Sigmoid colon (tissue), 7 donors: ENCODE measurements around the gene BEST1. TPM values are rescaled to one million over a fixed set of nuclear protein-coding genes. Genes with fewer than 3 reads are reported as not detected.

Experiments
- DNase-seq: peaks from one replicate; pipeline ENCODE4 v3.0.0-alpha.2; 2019
- H3K27ac ChIP-seq, 4 donors: fragments of 200-600 bp; sonication (generic); one replicate each; pipeline ENCODE4 v1.5.1; 2016 to 2019; ENCODE audit warnings: mild to moderate bottlenecking in 1 of 4
- H3K27me3 ChIP-seq, 3 donors: fragments of 200-600 bp; sonication (generic); one replicate each; pipeline ENCODE4 v1.5.1; 2019; ENCODE audit warnings: mild to moderate bottlenecking in 1 of 3
- H3K36me3 ChIP-seq, 4 donors: fragments of 200-600 bp; sonication (generic); one replicate each; pipeline ENCODE4 v1.5.1; 2016 to 2019
- H3K4me1 ChIP-seq, 4 donors: fragments of 200-600 bp; sonication (generic); one replicate each; pipeline ENCODE4 v1.5.1; 2017 to 2019
- H3K4me3 ChIP-seq, 4 donors: fragments of 200-600 bp; sonication (generic); one replicate each; pipeline ENCODE4 v1.5.1; 2017 to 2019; ENCODE audit warnings: mild to moderate bottlenecking in 2 of 4, moderate library complexity in 1 of 4
- H3K9me3 ChIP-seq, 4 donors: fragments of 200-600 bp in 3 of 4; sonication (generic) in 3 of 4; one replicate each; pipeline versions ENCODE4 v1.5.1 to v1.6.1; 2013 to 2019
- EP300 ChIP-seq, 4 donors: sonication (generic); formaldehyde crosslinking; IDR thresholded peaks; one replicate each; pipeline ENCODE4 v1.6.1; 2017; ENCODE audit warnings: antibody characterized with exemption in 4 of 4
- POLR2A ChIP-seq, 2 donors: fragments of 450-650 bp; IDR thresholded peaks; one replicate each; pipeline ENCODE4 v1.6.1; 2016; ENCODE audit warnings: antibody characterized with exemption in 2 of 2, mild to moderate bottlenecking in 2 of 2, moderate library complexity in 2 of 2
- POLR2AphosphoS5 ChIP-seq, 4 donors: sonication (generic); formaldehyde crosslinking; IDR thresholded peaks; one replicate each; pipeline ENCODE4 v1.6.1; 2017; ENCODE audit warnings: antibody characterized with exemption in 4 of 4
- WGBS, 2 donors: extraction: QIAGEN DNeasy Blood & Tissue Kit; methylation state at CpG; one replicate each; pipeline ENCODE4 v1.1.7; 2013; 5-methylcytosine and 5-hydroxymethylcytosine counted together
- intact Hi-C: fragments of 100-400 bp; cut with DNase I; formaldehyde crosslinking; loops from one replicate; pipeline ENCODE4 v1.15.1; 2023
- polyA plus RNA-seq, 3 donors: library from polyadenylated mRNA; stranded (reverse); fragments of 200-250 nt; gene quantifications; one replicate each; pipeline ENCODE4 v1.2.3, GENCODE V29; 2013
- small RNA-seq, 3 donors: library from RNA; depleted of rRNA; stranded (forward); fragments of <200 nt; gene quantifications; one replicate each; pipeline ENCODE3, GENCODE V24; 2016
- total RNA-seq, 4 donors: library from RNA; depleted of rRNA; stranded (reverse); fragments of >200 nt; gene quantifications; one replicate each; pipeline ENCODE4 v1.1.0, GENCODE V29; 2016
- TF ChIP-seq, protein P1 (sequence below), 4 experiments: fragments of 450-650 bp in 3 of 4; fragments of 200-600 bp in 1 of 4; IDR thresholded peaks; one replicate each; pipeline ENCODE4 v1.5.1; 2016 to 2019; ENCODE audit warnings: antibody characterized with exemption in 4 of 4, mild to moderate bottlenecking in 3 of 4, moderate library complexity in 2 of 4
- donor health status: healthy with polysubstance abuse.
- donor health status: Bipolar disorder and iron deficiency.
- donor health status: healthy.

The BEST1 gene
- total and polyA plus RNA-seq, 7 donors: 0.83 to 9.6 (median 4.3) TPM

DNA sequence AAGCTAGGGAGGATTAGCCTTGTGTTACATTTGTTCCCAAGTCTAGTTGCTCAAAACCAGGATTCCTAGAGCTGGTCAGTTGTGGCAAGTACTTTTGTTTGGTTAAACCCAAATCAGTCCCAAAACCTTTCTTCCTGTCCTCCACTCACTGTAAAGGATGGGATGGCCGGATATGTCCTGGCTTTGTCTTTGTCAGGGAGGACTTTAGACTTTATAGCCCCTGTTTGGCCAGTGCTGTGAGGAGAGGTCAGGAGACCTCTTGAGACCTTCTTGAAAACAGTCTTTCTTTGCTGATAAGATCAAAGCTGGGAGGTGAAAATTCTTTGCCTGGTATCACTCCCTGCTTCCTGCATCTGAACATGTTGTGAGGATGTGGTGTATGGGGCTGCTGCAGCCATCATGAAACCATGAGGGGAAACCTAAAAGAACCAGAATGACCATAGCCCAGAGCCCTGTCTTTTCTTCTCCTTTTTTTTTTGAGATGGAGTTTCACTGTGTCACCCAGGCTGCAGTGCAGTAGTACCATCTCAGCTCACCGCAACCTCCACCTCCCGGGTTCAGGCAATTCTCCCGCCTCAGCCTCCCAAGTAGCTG, 60.9 kb downstream of the BEST1 start:
- H3K27ac ChIP-seq: no peak overlapping the region
- no peaks in the 10 kb centered on the region for H3K27me3 ChIP-seq
- 82 to 99% methylated on average over 4 of the region's 4 CpGs for WGBS, 2 donors
- no peak for DNase-seq
- no peaks in the 10 kb centered on the region for H3K9me3 ChIP-seq
- intact Hi-C loops: no loop called here
- H3K4me3 ChIP-seq: no peak overlapping the region
- no peaks in the 10 kb centered on the region for H3K36me3 ChIP-seq
- no peaks in the 10 kb centered on the region for H3K4me1 ChIP-seq
- TF ChIP-seq POLR2AphosphoS5 (IDR thresholded peaks at IDR 0.05): no peak
- TF ChIP-seq, protein P1, sequence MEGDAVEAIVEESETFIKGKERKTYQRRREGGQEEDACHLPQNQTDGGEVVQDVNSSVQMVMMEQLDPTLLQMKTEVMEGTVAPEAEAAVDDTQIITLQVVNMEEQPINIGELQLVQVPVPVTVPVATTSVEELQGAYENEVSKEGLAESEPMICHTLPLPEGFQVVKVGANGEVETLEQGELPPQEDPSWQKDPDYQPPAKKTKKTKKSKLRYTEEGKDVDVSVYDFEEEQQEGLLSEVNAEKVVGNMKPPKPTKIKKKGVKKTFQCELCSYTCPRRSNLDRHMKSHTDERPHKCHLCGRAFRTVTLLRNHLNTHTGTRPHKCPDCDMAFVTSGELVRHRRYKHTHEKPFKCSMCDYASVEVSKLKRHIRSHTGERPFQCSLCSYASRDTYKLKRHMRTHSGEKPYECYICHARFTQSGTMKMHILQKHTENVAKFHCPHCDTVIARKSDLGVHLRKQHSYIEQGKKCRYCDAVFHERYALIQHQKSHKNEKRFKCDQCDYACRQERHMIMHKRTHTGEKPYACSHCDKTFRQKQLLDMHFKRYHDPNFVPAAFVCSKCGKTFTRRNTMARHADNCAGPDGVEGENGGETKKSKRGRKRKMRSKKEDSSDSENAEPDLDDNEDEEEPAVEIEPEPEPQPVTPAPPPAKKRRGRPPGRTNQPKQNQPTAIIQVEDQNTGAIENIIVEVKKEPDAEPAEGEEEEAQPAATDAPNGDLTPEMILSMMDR (IDR thresholded peaks at IDR 0.05): no peak
- TF ChIP-seq EP300 (IDR thresholded peaks at IDR 0.05): no peak
- no peak for TF ChIP-seq POLR2A (IDR thresholded peaks at IDR 0.05)

GRCh38 chr11:62011881-62012280, 61.7 kb downstream of the BEST1 start:
- no peaks in the 10 kb centered on the region for H3K36me3 ChIP-seq
- no peak for DNase-seq
- WGBS, 2 donors: 94 to 96% methylated on average over 9 of the region's 9 CpGs
- no peak for TF ChIP-seq POLR2AphosphoS5 (IDR thresholded peaks at IDR 0.05)
- TF ChIP-seq EP300 (IDR thresholded peaks at IDR 0.05): no peak
- TF ChIP-seq, protein P1 (IDR thresholded peaks at IDR 0.05): no peak
- TF ChIP-seq POLR2A (IDR thresholded peaks at IDR 0.05): no peak
- H3K4me1 ChIP-seq: no peaks in the 10 kb centered on the region
- H3K4me3 ChIP-seq: no peak overlapping the region
- no peaks in the 10 kb centered on the region for H3K27me3 ChIP-seq
- no peak overlapping the region for H3K27ac ChIP-seq
- no peaks in the 10 kb centered on the region for H3K9me3 ChIP-seq
- intact Hi-C loops: no loop called here

DNA sequence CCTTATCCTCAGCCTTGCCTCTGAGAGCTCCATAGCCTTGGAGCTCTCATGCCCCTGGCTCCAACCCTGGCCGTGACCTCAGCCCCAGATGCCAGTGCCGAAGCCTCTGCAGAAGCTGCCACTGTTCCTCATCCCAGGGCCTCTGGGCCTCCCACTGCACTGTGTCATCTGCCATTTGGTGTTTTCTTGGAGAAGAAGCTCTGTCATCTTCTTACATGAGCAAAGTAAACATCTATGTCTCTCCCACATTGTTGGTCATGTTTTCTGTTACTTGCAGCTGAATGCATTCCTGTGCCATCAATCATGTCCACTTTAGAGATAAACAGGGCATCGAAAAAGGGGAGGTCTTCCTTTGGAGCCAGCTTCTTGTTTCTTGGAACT, 62.3 kb downstream of the BEST1 start:
- Histone ChIP-seq H3K27ac (no peak overlapping the region), H3K36me3 (no peaks in the 10 kb centered on the region), H3K4me1 (no peaks in the 10 kb centered on the region), H3K4me3 (no peak overlapping the region), H3K9me3 (no peaks in the 10 kb centered on the region), H3K27me3 (no peaks in the 10 kb centered on the region)
- DNase-seq: no peak
- intact Hi-C loops: no loop called here
- TF ChIP-seq, protein P1 (IDR thresholded peaks at IDR 0.05): no peak
- no peak for TF ChIP-seq POLR2AphosphoS5 (IDR thresholded peaks at IDR 0.05)
- no peak for TF ChIP-seq POLR2A (IDR thresholded peaks at IDR 0.05)
- no peak for TF ChIP-seq EP300 (IDR thresholded peaks at IDR 0.05)
- 88 to 92% methylated on average over 3 of the region's 3 CpGs for WGBS, 2 donors

DNA sequence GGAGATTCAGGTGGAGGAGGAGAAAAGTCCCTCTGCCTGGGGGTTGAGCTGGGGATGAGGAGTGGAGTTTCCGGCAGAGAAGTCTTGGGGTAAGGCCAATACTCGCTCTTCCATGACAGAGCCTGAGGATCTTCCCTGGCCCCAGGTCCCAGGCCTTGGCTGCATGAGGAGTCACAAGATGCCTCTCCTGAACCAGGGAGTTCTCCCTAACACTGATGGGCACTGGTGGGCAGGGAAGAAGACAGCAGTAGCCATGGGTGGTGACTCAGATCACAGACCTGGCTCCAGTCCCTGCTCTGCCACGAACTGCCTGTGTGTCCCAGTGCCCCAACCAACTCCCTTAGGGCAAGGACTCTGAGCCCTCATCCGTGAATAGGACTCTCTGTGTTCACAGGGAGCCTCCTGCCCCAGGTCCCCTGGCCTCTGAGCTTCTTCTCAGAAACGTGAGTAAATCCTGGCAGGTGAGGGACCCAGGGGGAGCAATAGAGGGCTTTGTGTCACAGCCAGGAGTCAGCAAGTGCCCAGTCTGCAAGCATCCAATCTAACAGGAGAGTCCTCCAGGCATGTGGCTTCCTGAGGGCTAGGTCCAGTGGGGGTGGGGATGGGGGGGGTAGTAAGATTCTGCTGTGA, 62.8 kb downstream of the BEST1 start:
- no peak for TF ChIP-seq POLR2A (IDR thresholded peaks at IDR 0.05)
- TF ChIP-seq EP300 (IDR thresholded peaks at IDR 0.05): no peak
- no peak for TF ChIP-seq POLR2AphosphoS5 (IDR thresholded peaks at IDR 0.05)
- TF ChIP-seq, protein P1 (IDR thresholded peaks at IDR 0.05): no peak
- H3K36me3 ChIP-seq: no peaks in the 10 kb centered on the region
- no peak overlapping the region for H3K4me3 ChIP-seq
- H3K27ac ChIP-seq: peak overlapping the region in 1 of 4 donors; percentile 23
- intact Hi-C loops: no loop called here
- WGBS, 2 donors: 55 to 75% methylated on average over 5 of the region's 5 CpGs
- H3K27me3 ChIP-seq: no peaks in the 10 kb centered on the region
- no peaks in the 10 kb centered on the region for H3K9me3 ChIP-seq
- DNase-seq: no peak
- no peaks in the 10 kb centered on the region for H3K4me1 ChIP-seq

Small RNAs within 50 kb of the gene (small RNA-seq; reads per million reads assigned to genes)
- gene RNU6-1243P: 0 reads per million in 3 donors

Other genes with a start within 250 kb of the BEST1 start
- under 1 TPM; under 0.01 to 0.83 (median 0.60) TPM for gene MYRF, start 197.7 kb upstream of the BEST1 start, total RNA-seq
- 1 to 10 TPM in 2 of 3 donors, under 1 TPM in 1; 0.46 to 6.4 (median 1.8) TPM for gene MYRF, start 197.7 kb upstream of the BEST1 start, polyA plus RNA-seq
- 10 to 100 TPM; 39.9 to 64.7 (median 57.4) TPM for gene TMEM258, start 157.8 kb upstream of the BEST1 start, total RNA-seq
- gene TMEM258, start 157.8 kb upstream of the BEST1 start, polyA plus RNA-seq: 100 to 1,000 TPM; 139 to 224 (median 148) TPM
- gene FEN1, start 157.4 kb upstream of the BEST1 start, total RNA-seq: 1 to 10 TPM; 5.3 to 8.0 (median 7.0) TPM
- gene FEN1, start 157.4 kb upstream of the BEST1 start, polyA plus RNA-seq: 10 to 100 TPM in 2 of 3 donors, 1 to 10 TPM in 1; 4.2 to 39.1 (median 11.3) TPM
- 10 to 100 TPM; 11.8 to 17.7 (median 16.6) TPM for gene FADS1, start 133.3 kb upstream of the BEST1 start, total RNA-seq
- 10 to 100 TPM in 1 of 3 donors, 1 to 10 TPM in 2; 1.2 to 12.6 (median 2.1) TPM for gene FADS1, start 133.3 kb upstream of the BEST1 start, polyA plus RNA-seq
- 10 to 100 TPM in 3 of 4 donors, 1 to 10 TPM in 1; 4.1 to 45.4 (median 25.5) TPM for gene FADS2, start 122.1 kb upstream of the BEST1 start, total RNA-seq
- 10 to 100 TPM in 1 of 3 donors, 1 to 10 TPM in 2; 3.6 to 50.2 (median 3.7) TPM for gene FADS2, start 122.1 kb upstream of the BEST1 start, polyA plus RNA-seq
- 10 to 100 TPM; 21.1 to 57.9 (median 37.5) TPM for gene FADS3, start 58.8 kb upstream of the BEST1 start, total RNA-seq
- 10 to 100 TPM in 1 of 3 donors, 1 to 10 TPM in 2; 1.4 to 21.5 (median 3.0) TPM for gene FADS3, start 58.8 kb upstream of the BEST1 start, polyA plus RNA-seq
- 10 to 100 TPM; 12.1 to 23.7 (median 19.6) TPM for gene RAB3IL1, start 32.8 kb upstream of the BEST1 start, total RNA-seq
- 10 to 100 TPM in 1 of 3 donors, 1 to 10 TPM in 2; 5.1 to 21.6 (median 7.0) TPM for gene RAB3IL1, start 32.8 kb upstream of the BEST1 start, polyA plus RNA-seq
- 1,000 to 10,000 TPM; 1,709 to 2,375 (median 1,954) TPM for gene FTH1, start 17.3 kb downstream of the BEST1 start, total RNA-seq
- over 10,000 TPM in 2 of 3 donors, 1,000 to 10,000 TPM in 1; 6,007 to 20,022 (median 13,142) TPM for gene FTH1, start 17.3 kb downstream of the BEST1 start, polyA plus RNA-seq
- 10 to 100 TPM in 1 of 4 donors, 1 to 10 TPM in 3; 5.4 to 25.3 (median 8.9) TPM for gene INCENP, start 173.7 kb downstream of the BEST1 start, total RNA-seq
- 10 to 100 TPM in 1 of 3 donors, 1 to 10 TPM in 2; 4.2 to 21.6 (median 5.3) TPM for gene INCENP, start 173.7 kb downstream of the BEST1 start, polyA plus RNA-seq
- gene SCGB1D1, start 239.9 kb downstream of the BEST1 start, total RNA-seq: not detected
- gene SCGB1D1, start 239.9 kb downstream of the BEST1 start, polyA plus RNA-seq: not detected